Trophoblast cell (in vitro differentiated cells and primary cell): Measurements from ENCODE around the gene LCP2.

ENCODE experiments used
- DNase-seq, 2 donors: peaks; one replicate each; pipeline ENCODE4 v3.0.0-alpha.2; 2016
- H2AFZ ChIP-seq: 2 replicates; pipeline ENCODE4 v1.6.1; 2013; ENCODE audit warnings: low read length, moderate library complexity, mild to moderate bottlenecking; ENCODE audit not compliant: insufficient read depth, poor library complexity
- H2AK5ac ChIP-seq: 2 replicates; pipeline ENCODE4 v1.6.1; 2013; ENCODE audit warnings: mild to moderate bottlenecking, low read length
- H2BK120ac ChIP-seq: 2 replicates; pipeline ENCODE4 v1.6.1; 2013; ENCODE audit warnings: low read length, mild to moderate bottlenecking, moderate library complexity; ENCODE audit not compliant: insufficient read depth, poor library complexity
- H2BK12ac ChIP-seq: 2 replicates; pipeline ENCODE4 v1.6.1; 2013; ENCODE audit warnings: mild to moderate bottlenecking, low read length, moderate library complexity
- H2BK5ac ChIP-seq: 2 replicates; pipeline ENCODE4 v1.6.1; 2013; ENCODE audit warnings: low read length, low read depth, moderate library complexity, mild to moderate bottlenecking; ENCODE audit not compliant: poor library complexity
- H3K14ac ChIP-seq: 2 replicates; pipeline ENCODE4 v1.6.1; 2013; ENCODE audit warnings: mild to moderate bottlenecking, low read length
- H3K18ac ChIP-seq: 2 replicates; pipeline ENCODE4 v1.6.1; 2013; ENCODE audit warnings: mild to moderate bottlenecking, low read length
- H3K23ac ChIP-seq: 2 replicates; pipeline ENCODE4 v1.6.1; 2013; ENCODE audit warnings: low read length
- H3K27ac ChIP-seq: 2 replicates; pipeline ENCODE4 v1.5.1; 2013; ENCODE audit warnings: low read depth, mild to moderate bottlenecking, inconsistent platforms, low read length, moderate library complexity
- H3K27me3 ChIP-seq: 2 replicates; pipeline ENCODE4 v1.6.1; 2013; ENCODE audit warnings: inconsistent platforms, mild to moderate bottlenecking, low read length, moderate library complexity; ENCODE audit not compliant: insufficient read depth
- H3K36me3 ChIP-seq, 2 experiments: 1 replicate in 1 of 2; 2 replicates in 1 of 2; pipeline ENCODE4 v1.6.1; 2013; ENCODE audit warnings: low read length in 2 of 2, mild to moderate bottlenecking in 2 of 2, moderate library complexity in 1 of 2; ENCODE audit not compliant: insufficient read depth in 2 of 2, control insufficient read depth in 1 of 2
- H3K4ac ChIP-seq: 2 replicates; pipeline ENCODE4 v1.6.1; 2013; ENCODE audit warnings: low read depth, mild to moderate bottlenecking, low read length, moderate library complexity
- H3K4me1 ChIP-seq, 2 experiments: 1 replicate in 1 of 2; 2 replicates in 1 of 2; pipeline ENCODE4 v1.6.1; 2013; ENCODE audit warnings: low read length in 2 of 2, mild to moderate bottlenecking in 2 of 2, moderate library complexity in 1 of 2; ENCODE audit not compliant: insufficient read depth in 2 of 2, control insufficient read depth in 1 of 2
- H3K4me2 ChIP-seq: 2 replicates; pipeline ENCODE4 v1.6.1; 2013; ENCODE audit warnings: inconsistent platforms, mild to moderate bottlenecking, low read length, moderate library complexity
- H3K4me3 ChIP-seq: 2 replicates; pipeline ENCODE4 v1.5.1; 2013; ENCODE audit warnings: mild to moderate bottlenecking, low read depth, low read length, inconsistent platforms
- H3K79me1 ChIP-seq: one replicate; pipeline ENCODE4 v1.6.1; 2013; ENCODE audit warnings: low read length
- H3K79me2 ChIP-seq: 2 replicates; pipeline ENCODE4 v1.6.1; 2013; ENCODE audit warnings: low read length, mild to moderate bottlenecking; ENCODE audit not compliant: control insufficient read depth, insufficient read depth, poor library complexity
- H3K9ac ChIP-seq: 2 replicates; pipeline ENCODE4 v1.6.1; 2013; ENCODE audit warnings: mild to moderate bottlenecking, low read length
- H3K9me3 ChIP-seq: 2 replicates; pipeline ENCODE4 v1.6.1; 2013; ENCODE audit warnings: low read depth, mild to moderate bottlenecking, control low read depth, inconsistent platforms, low read length; ENCODE audit not compliant: insufficient read depth
- H4K12ac ChIP-seq: 2 replicates; pipeline ENCODE4 v1.6.1; 2013; ENCODE audit warnings: low read depth, mild to moderate bottlenecking, low read length, moderate library complexity
- H4K8ac ChIP-seq: 2 replicates; pipeline ENCODE4 v1.6.1; 2013; ENCODE audit warnings: low read depth, mild to moderate bottlenecking, low read length, moderate library complexity
- H4K91ac ChIP-seq: one replicate; pipeline ENCODE4 v1.6.1; 2013; ENCODE audit warnings: low read depth, mild to moderate bottlenecking, low read length, moderate library complexity
- WGBS: extraction: QIAGEN DNeasy Blood & Tissue Kit; methylation state at CpG from one replicate; pipeline ENCODE4 v1.1.7; 2013; ENCODE audit warnings: missing lambda C conversion rate; ENCODE audit not compliant: insufficient read length, insufficient coverage; ENCODE audit errors: extremely low coverage; 5-methylcytosine and 5-hydroxymethylcytosine counted together

Gene LCP2

GRCh38 chr5:170220191-170220590 is 77.4 kb downstream of the LCP2 start:
- H2AFZ ChIP-seq, result no peak overlapping the region
- no peak overlapping the region for H3K14ac ChIP-seq
- H2AK5ac ChIP-seq, result no peak overlapping the region
- H2BK12ac ChIP-seq, result no peak overlapping the region
- H3K9ac ChIP-seq, result no peak overlapping the region
- no peaks in the 10 kb centered on the region for H3K27me3 ChIP-seq
- no peak overlapping the region for H3K18ac ChIP-seq
- no peak overlapping the region for H3K23ac ChIP-seq
- no peak overlapping the region for H3K4ac ChIP-seq
- no peaks in the 10 kb centered on the region for H3K79me2 ChIP-seq
- H3K4me2 ChIP-seq, result no peak overlapping the region
- DNase-seq, result no peak
- no peaks in the 10 kb centered on the region for H3K36me3 ChIP-seq
- no peaks in the 10 kb centered on the region for H3K79me1 ChIP-seq
- no peak overlapping the region for H3K4me3 ChIP-seq
- no peak overlapping the region for H2BK5ac ChIP-seq
- no peak overlapping the region for H4K12ac ChIP-seq
- WGBS, result no CpG with 5 or more reads among the region's 2 CpGs
- no peak overlapping the region for H4K91ac ChIP-seq
- H3K4me1 ChIP-seq, result peaks cover 2 to 5% of the 10 kb centered on the region in 2 experiments
- no peak overlapping the region for H3K27ac ChIP-seq
- no peak overlapping the region for H2BK120ac ChIP-seq
- H4K8ac ChIP-seq, result no peak overlapping the region
- no peaks in the 10 kb centered on the region for H3K9me3 ChIP-seq

- Histone ChIP-seq H2BK5ac (no peak overlapping the region), H3K4ac (no peak overlapping the region), H2AFZ (no peak overlapping the region), H3K27ac (no peak overlapping the region), H3K23ac (no peak overlapping the region), H2BK12ac (no peak overlapping the region), H4K12ac (no peak overlapping the region), H4K91ac (no peak overlapping the region), H3K4me1 (peaks cover 2 to 5% of the 10 kb centered on the region in 2 experiments), H3K9ac (no peak overlapping the region), H3K27me3 (no peaks in the 10 kb centered on the region), H4K8ac (no peak overlapping the region), H3K36me3 (no peaks in the 10 kb centered on the region), H3K4me2 (no peak overlapping the region), H3K79me2 (no peaks in the 10 kb centered on the region), H3K18ac (no peak overlapping the region), H3K4me3 (no peak overlapping the region), H3K9me3 (no peaks in the 10 kb centered on the region), H2AK5ac (no peak overlapping the region), H3K79me1 (no peaks in the 10 kb centered on the region), H3K14ac (no peak overlapping the region), H2BK120ac (no peak overlapping the region)
- DNase-seq, result no peak
- no CpG with 5 or more reads among the region's 2 CpGs for WGBS
Observed at GRCh38 chr5:170219615-170220014, 78.0 kb downstream of the LCP2 start.

- no CpG with 5 or more reads among the region's 1 CpG for WGBS
- no peak for DNase-seq
Observed at GRCh38 chr5:170218726-170219125, 78.9 kb downstream of the LCP2 start.

GRCh38 chr5:170217831-170218230 is 79.7 kb downstream of the LCP2 start:
- no peaks in the 10 kb centered on the region for H3K79me1 ChIP-seq
- DNase-seq, result no peak
- no peak overlapping the region for H2AK5ac ChIP-seq
- no peaks in the 10 kb centered on the region for H3K36me3 ChIP-seq
- H3K4me3 ChIP-seq, result no peak overlapping the region
- H2BK12ac ChIP-seq, result no peak overlapping the region
- H3K27me3 ChIP-seq, result no peaks in the 10 kb centered on the region
- WGBS, result no CpG with 5 or more reads among the region's 5 CpGs
- H4K91ac ChIP-seq, result no peak overlapping the region
- no peak overlapping the region for H3K23ac ChIP-seq
- H3K18ac ChIP-seq, result no peak overlapping the region
- H3K79me2 ChIP-seq, result no peaks in the 10 kb centered on the region
- H3K9ac ChIP-seq, result no peak overlapping the region
- H2BK5ac ChIP-seq, result no peak overlapping the region
- H2BK120ac ChIP-seq, result no peak overlapping the region
- no peak overlapping the region for H4K12ac ChIP-seq
- no peak overlapping the region for H3K4ac ChIP-seq
- no peaks in the 10 kb centered on the region for H3K9me3 ChIP-seq
- no peak overlapping the region for H2AFZ ChIP-seq
- H3K4me1 ChIP-seq, result peaks cover 2 to 5% of the 10 kb centered on the region in 2 experiments
- no peak overlapping the region for H3K4me2 ChIP-seq
- no peak overlapping the region for H4K8ac ChIP-seq
- H3K27ac ChIP-seq, result no peak overlapping the region
- H3K14ac ChIP-seq, result no peak overlapping the region

More at GRCh38 chr5:170218726-170219125, 78.9 kb downstream of the LCP2 start:
- no peak overlapping the region for H3K4me2 ChIP-seq
- H3K79me1 ChIP-seq, result no peaks in the 10 kb centered on the region
- no peak overlapping the region for H2BK120ac ChIP-seq
- no peak overlapping the region for H4K8ac ChIP-seq
- no peak overlapping the region for H3K4me3 ChIP-seq
- H3K23ac ChIP-seq, result no peak overlapping the region
- H4K91ac ChIP-seq, result no peak overlapping the region
- H3K4me1 ChIP-seq, result peaks cover 2 to 5% of the 10 kb centered on the region in 2 experiments
- H3K27me3 ChIP-seq, result no peaks in the 10 kb centered on the region
- H3K4ac ChIP-seq, result no peak overlapping the region
- no peaks in the 10 kb centered on the region for H3K36me3 ChIP-seq
- no peak overlapping the region for H3K27ac ChIP-seq
- H4K12ac ChIP-seq, result no peak overlapping the region
- H2AK5ac ChIP-seq, result no peak overlapping the region
- H2BK12ac ChIP-seq, result no peak overlapping the region
- H2AFZ ChIP-seq, result no peak overlapping the region
- no peak overlapping the region for H3K18ac ChIP-seq
- no peaks in the 10 kb centered on the region for H3K79me2 ChIP-seq
- H3K9ac ChIP-seq, result no peak overlapping the region
- no peak overlapping the region for H3K14ac ChIP-seq
- H3K9me3 ChIP-seq, result no peaks in the 10 kb centered on the region
- H2BK5ac ChIP-seq, result no peak overlapping the region
